CD4-positive, alpha-beta T cell (primary cell): ENCODE measurements around the gene TRIM25. TPM values are rescaled to one million over a fixed set of nuclear protein-coding genes. Genes with fewer than 3 reads are reported as not detected.

Experiments
- ATAC-seq: fragments of 200-7000 bp; cut with Tn5 transposase; one replicate; pipeline ENCODE4 v1.10.0; 2022; ENCODE audit warnings: mild to moderate bottlenecking; ENCODE audit not compliant: poor library complexity
- CTCF ChIA-PET: fragments of 350-600 bp; sonication (Branson Sonifier 250); formaldehyde crosslinking; loops from one replicate; lab custom pipeline; 2021; ENCODE audit warnings: antibody characterized with exemption, inconsistent platforms; lab: Charles Lee
- POLR2A ChIA-PET: fragments of 350-600 bp; sonication (Branson Sonifier 250); formaldehyde crosslinking; loops from one replicate; lab custom pipeline; 2021; ENCODE audit warnings: antibody characterized with exemption, inconsistent platforms; lab: Charles Lee
- DNase-seq, 14 experiments: peaks; one replicate each; pipeline ENCODE4 v3.0.0-alpha.2; 2013 to 2020; ENCODE audit warnings: mixed read lengths in 2 of 14
- H3K27ac ChIP-seq, 2 donors: one replicate each; pipeline versions ENCODE4 v1.5.1 to v1.7.0; 2013; ENCODE audit warnings: low read length in 2 of 2, low read depth in 1 of 2, mild to moderate bottlenecking in 1 of 2
- H3K27me3 ChIP-seq, 2 experiments: 1 replicate in 1 of 2; 2 replicates in 1 of 2; pipeline versions ENCODE4 v1.6.1 to v1.7.0; 2013; ENCODE audit warnings: low read length in 2 of 2, control low read depth in 1 of 2, mild to moderate bottlenecking in 1 of 2, moderate library complexity in 1 of 2; ENCODE audit not compliant: insufficient read depth in 2 of 2, control insufficient read depth in 1 of 2
- H3K36me3 ChIP-seq: one replicate; pipeline ENCODE4 v1.6.1; 2013; ENCODE audit warnings: low read length, control low read depth; ENCODE audit not compliant: insufficient read depth
- H3K4me1 ChIP-seq: one replicate; pipeline ENCODE4 v1.6.1; 2013; ENCODE audit warnings: low read length, control low read depth; ENCODE audit not compliant: insufficient read depth
- H3K4me3 ChIP-seq: one replicate; pipeline ENCODE4 v1.5.1; 2013; ENCODE audit warnings: mild to moderate bottlenecking, low read length, moderate library complexity
- H3K9me3 ChIP-seq, 2 experiments: 1 replicate in 1 of 2; 2 replicates in 1 of 2; pipeline versions ENCODE4 v1.6.1 to v1.7.0; 2013; ENCODE audit warnings: low read length in 2 of 2, mild to moderate bottlenecking in 2 of 2, control low read depth in 1 of 2, moderate library complexity in 1 of 2; ENCODE audit not compliant: control insufficient read depth in 1 of 2, insufficient read depth in 1 of 2
- H3K27ac Mint-ChIP-seq: one replicate; pipeline ENCODE4 v1.8.0; 2020; ENCODE audit warnings: mixed read lengths
- H3K27me3 Mint-ChIP-seq: one replicate; pipeline ENCODE4 v1.8.0; 2021; ENCODE audit warnings: mixed read lengths
- H3K36me3 Mint-ChIP-seq: one replicate; pipeline ENCODE4 v1.8.0; 2021; ENCODE audit warnings: low read depth, mixed read lengths
- H3K4me1 Mint-ChIP-seq: one replicate; pipeline ENCODE4 v1.8.0; 2021; ENCODE audit warnings: low read depth, mixed read lengths
- H3K4me3 Mint-ChIP-seq: one replicate; pipeline ENCODE4 v1.8.0; 2020; ENCODE audit warnings: mild to moderate bottlenecking, mixed read lengths
- H3K9me3 Mint-ChIP-seq: one replicate; pipeline ENCODE4 v1.8.0; 2020; ENCODE audit warnings: mixed read lengths
- CTCF ChIP-seq: fragments of 200-600 bp; IDR thresholded peaks from one replicate; pipeline ENCODE4 v1.8.0; 2022; ENCODE audit warnings: antibody characterized with exemption, mild to moderate bottlenecking
- intact Hi-C, 2 experiments: fragments of 100-400 bp; cut with DNase I in 1 of 2; cut with micrococcal nuclease in 1 of 2; formaldehyde crosslinking; loops; one replicate each; pipeline versions ENCODE4 v1.15.1 to v1.9.0; 2023 to 2025; cut with DNase I, micrococcal nuclease
- total RNA-seq, 174 experiments: library from RNA in 2 of 174; stranded (reverse) in 2 of 174; gene quantifications; one replicate each; pipeline ENCODE4 v1.2.3 and lab custom pipeline; 2021 to 2026

Gene TRIM25
- total RNA-seq, 2 experiments from 2014 or later: 31.7 to 33.2 TPM

GRCh38 chr17:56898874-56899273 lies 15.0 kb downstream of the TRIM25 start:
- peaks cover 98% of the 10 kb centered on the region for H3K36me3 Mint-ChIP-seq
- H3K27ac Mint-ChIP-seq: no peak overlapping the region
- peaks cover 6% of the 10 kb centered on the region for H3K4me1 Mint-ChIP-seq

DNA sequence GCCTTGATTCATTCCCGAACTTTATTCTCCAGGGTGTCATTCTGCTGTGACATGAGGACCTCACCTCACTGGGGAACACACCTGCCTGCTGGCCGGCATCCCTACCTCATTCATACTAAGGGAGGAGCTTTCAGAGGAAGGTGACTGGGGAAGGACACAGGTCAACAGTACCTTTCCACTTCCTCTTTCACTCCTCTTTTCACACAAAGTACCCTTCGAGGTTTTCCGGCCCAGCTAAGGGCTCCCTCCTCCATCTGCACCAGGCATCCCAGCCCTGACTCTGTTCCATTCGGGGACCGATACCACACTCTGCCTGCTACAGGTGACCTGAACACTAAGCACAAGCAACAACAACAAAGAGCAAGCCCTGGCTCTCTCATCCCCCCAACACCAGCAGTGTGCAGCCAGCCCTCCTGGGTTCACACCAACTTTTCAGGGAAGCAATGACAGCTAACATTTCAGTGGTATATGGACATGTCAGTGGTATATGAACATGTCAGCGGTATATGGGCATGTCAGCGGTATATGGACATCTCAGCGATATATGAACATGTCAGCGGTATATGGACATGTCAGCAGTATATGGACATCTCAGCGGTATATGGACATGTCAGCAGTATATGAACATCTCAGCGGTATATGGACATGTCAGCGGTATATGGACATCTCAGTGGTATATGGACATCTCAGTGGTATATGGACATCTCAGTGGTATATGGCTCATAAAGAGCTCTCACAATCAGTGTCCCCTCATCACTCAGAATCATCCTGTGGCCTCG lies 16.0 kb downstream of the TRIM25 start:
- peaks cover 93% of the 10 kb centered on the region for H3K36me3 ChIP-seq
- POLR2A ChIA-PET: no interaction called here
- H3K27ac ChIP-seq: no peak overlapping the region
- Mint-ChIP-seq H3K4me3 (no peak overlapping the region), H3K36me3 (peaks cover 98% of the 10 kb centered on the region), H3K27ac (no peak overlapping the region), H3K27me3 (no peaks in the 10 kb centered on the region), H3K9me3 (no peaks in the 10 kb centered on the region), H3K4me1 (peaks cover 6% of the 10 kb centered on the region)
- H3K4me1 ChIP-seq: no peaks in the 10 kb centered on the region
- H3K9me3 ChIP-seq: no peaks in the 10 kb centered on the region
- TF ChIP-seq CTCF: no peak
- DNase-seq (peak in 1 of 14 experiments; percentile 25), ATAC-seq (no peak)
- CTCF ChIA-PET: no interaction called here
- intact Hi-C loops: no loop called here
- no peak overlapping the region for H3K4me3 ChIP-seq
- no peaks in the 10 kb centered on the region for H3K27me3 ChIP-seq

More at GRCh38 chr17:56898874-56899273, 15.0 kb downstream of the TRIM25 start:
- CTCF ChIA-PET: no interaction called here
- Mint-ChIP-seq H3K27me3 (no peaks in the 10 kb centered on the region), H3K9me3 (no peaks in the 10 kb centered on the region), H3K4me3 (no peak overlapping the region)
- intact Hi-C loops: no loop called here
- POLR2A ChIA-PET: no interaction called here
- Histone ChIP-seq H3K27ac (no peak overlapping the region), H3K9me3 (no peaks in the 10 kb centered on the region), H3K36me3 (peaks cover 90% of the 10 kb centered on the region), H3K27me3 (no peaks in the 10 kb centered on the region), H3K4me3 (no peak overlapping the region), H3K4me1 (no peaks in the 10 kb centered on the region)
- no peak for TF ChIP-seq CTCF
- ATAC-seq (no peak), DNase-seq (peak in 1 of 14 experiments; percentile 29)

DNA sequence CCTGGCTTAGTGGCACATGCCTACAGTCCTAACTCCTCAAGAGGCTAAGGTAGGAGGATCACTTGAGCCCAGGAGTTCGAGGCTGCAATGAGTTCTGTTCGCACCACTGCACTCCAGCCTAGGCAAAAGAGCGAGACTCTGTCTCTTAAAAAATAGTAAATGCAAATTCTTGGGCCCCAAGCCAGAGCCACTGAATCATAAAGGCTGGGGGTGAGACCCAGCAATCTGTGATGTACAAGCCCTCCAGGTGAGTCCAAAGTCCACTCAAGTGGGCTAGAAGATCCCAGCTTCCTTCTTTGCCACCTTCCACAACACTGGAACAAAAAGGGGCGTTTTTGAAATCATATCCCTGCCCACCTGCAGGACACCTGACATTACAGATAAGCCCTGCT lies 16.9 kb downstream of the TRIM25 start:
- Mint-ChIP-seq H3K27me3 (no peaks in the 10 kb centered on the region), H3K9me3 (no peaks in the 10 kb centered on the region), H3K4me3 (no peak overlapping the region), H3K27ac (no peak overlapping the region), H3K4me1 (peaks cover 6% of the 10 kb centered on the region), H3K36me3 (peaks cover 98% of the 10 kb centered on the region)
- no peaks in the 10 kb centered on the region for H3K4me1 ChIP-seq
- DNase-seq (no peak), ATAC-seq (no peak)
- no peak overlapping the region for H3K4me3 ChIP-seq
- H3K9me3 ChIP-seq: no peaks in the 10 kb centered on the region
- intact Hi-C loops: no loop called here
- TF ChIP-seq CTCF: no peak
- CTCF ChIA-PET: no interaction called here
- H3K27ac ChIP-seq: no peak overlapping the region
- no peaks in the 10 kb centered on the region for H3K27me3 ChIP-seq
- H3K36me3 ChIP-seq: peaks cover 93% of the 10 kb centered on the region
- POLR2A ChIA-PET: interaction anchor here (0.7 kb wide), 1 partner anchor 256 kb away, joined by 3 read pairs; no protein-coding TSS in a partner anchor
